Stomach (tissue), 9 donors: ENCODE data around the gene SEC24A. TPM values are rescaled to one million over a fixed set of nuclear protein-coding genes. Genes with fewer than 3 reads are reported as not detected.

Experiments used
- DNase-seq, 2 donors: peaks; one replicate each; pipeline versions ENCODE4 v3.0.0 to v3.0.0-alpha.2; 2013 to 2019
- H3K27ac ChIP-seq, 5 donors: fragments of 200-600 bp in 4 of 5; sonication (generic) in 4 of 5; one replicate each; pipeline ENCODE4 v1.5.1; 2013 to 2019; ENCODE audit warnings: mild to moderate bottlenecking in 1 of 5, moderate library complexity in 1 of 5
- H3K27me3 ChIP-seq, 3 donors: fragments of 200-600 bp; sonication (generic); one replicate each; pipeline ENCODE4 v1.5.1; 2017 to 2019; ENCODE audit warnings: mixed run types in 1 of 3
- H3K36me3 ChIP-seq, 4 donors: fragments of 200-600 bp; sonication (generic); 1 replicate in 3 of 4; 2 replicates in 1 of 4; pipeline ENCODE4 v1.5.1; 2016 to 2019
- H3K4me1 ChIP-seq, 4 donors: fragments of 200-600 bp; sonication (generic); one replicate each; pipeline ENCODE4 v1.5.1; 2016 to 2019
- H3K4me3 ChIP-seq, 4 donors: fragments of 200-600 bp; sonication (generic) in 3 of 4; one replicate each; pipeline ENCODE4 v1.5.1; 2016 to 2019; ENCODE audit warnings: mild to moderate bottlenecking in 1 of 4
- H3K9me3 ChIP-seq, 4 donors: fragments of 200-600 bp; sonication (generic); one replicate each; pipeline ENCODE4 v1.5.1; 2016 to 2019
- CTCF ChIP-seq, 7 experiments: fragments of 450-650 bp in 4 of 7; fragments of 200-600 bp in 3 of 7; sonication (generic) in 3 of 7; IDR thresholded peaks; one replicate each; pipeline ENCODE4 v1.5.1; 2016 to 2019; ENCODE audit warnings: antibody characterized with exemption in 7 of 7, control low read depth in 2 of 7, mild to moderate bottlenecking in 1 of 7
- EP300 ChIP-seq: sonication (generic); formaldehyde crosslinking; IDR thresholded peaks from one replicate; pipeline ENCODE4 v1.6.1; 2017; ENCODE audit warnings: antibody characterized with exemption
- POLR2A ChIP-seq, 4 donors: fragments of 450-650 bp; IDR thresholded peaks; one replicate each; pipeline ENCODE4 v1.6.1; 2016; ENCODE audit warnings: antibody characterized with exemption in 4 of 4, control low read depth in 2 of 4, mild to moderate bottlenecking in 1 of 4, moderate library complexity in 1 of 4
- POLR2AphosphoS5 ChIP-seq, 3 donors: sonication (generic); formaldehyde crosslinking; IDR thresholded peaks; one replicate each; pipeline ENCODE4 v1.6.1; 2016; ENCODE audit warnings: antibody characterized with exemption in 3 of 3
- WGBS, 5 donors: extraction: QIAGEN DNeasy Blood & Tissue Kit in 3 of 5; methylation state at CpG; one replicate each; pipeline versions ENCODE4 v1.1.5 to v1.1.7; 2013 to 2018; 5-methylcytosine and 5-hydroxymethylcytosine counted together
- intact Hi-C: fragments of 100-400 bp; cut with DNase I; formaldehyde crosslinking; loops from one replicate; pipeline ENCODE4 v1.15.1; 2023; ENCODE audit warnings: low total_unique reads
- polyA plus RNA-seq, 3 donors: library from polyadenylated mRNA; stranded (reverse); fragments of 200-250 nt; gene quantifications; one replicate each; pipeline ENCODE4 v1.2.3, GENCODE V29; 2013
- total RNA-seq, 5 donors: library from RNA; depleted of rRNA; stranded (reverse); fragments of >200 nt; gene quantifications; one replicate each; pipeline versions ENCODE4 v1.1.0 to v1.2.3, GENCODE V29; 2014 to 2016
- donor health status: healthy with polysubstance abuse.
- donor health status: Bipolar disorder and iron deficiency.
- donor health status: healthy.

Gene SEC24A
- total and polyA plus RNA-seq, 8 donors = 2.8 to 72.4 (median 18.0) TPM

- peak; percentile 99 to 100 for DNase-seq
- 0% methylated on average over 49 to 66 of the region's 66 CpGs for WGBS, 5 donors
- Histone ChIP-seq H3K36me3 (peaks cover 0 to 21% (median 9%) of the 10 kb centered on the region in 4 donors), H3K27me3 (no peaks in the 10 kb centered on the region), H3K9me3 (no peaks in the 10 kb centered on the region), H3K4me1 (peaks cover 11 to 46% (median 25%) of the 10 kb centered on the region in 4 donors), H3K27ac (peak within 1 kb of the TSS; percentile 90 to 95 (median 93)), H3K4me3 (peak within 1 kb of the TSS; percentile 68 to 84 (median 74))
- peak in 2 of 4 donors; percentile 84 to 88 for TF ChIP-seq POLR2A (IDR thresholded peaks at IDR 0.05)
- TF ChIP-seq POLR2AphosphoS5 (IDR thresholded peaks at IDR 0.05) = peak; percentile 95 to 98 (median 96)
- TF ChIP-seq EP300 = no peak
- TF ChIP-seq CTCF (IDR thresholded peaks at IDR 0.05) = peak in 3 of 7 experiments; percentile 29 to 65 (median 31)
- intact Hi-C loops = no loop called here
Observed at GRCh38 chr5:134738133-134738962, 89.8 kb downstream of the SEC24A start, which contains the start of gene CAMLG. Gene CAMLG, plus strand, starts transcription at chr5:134738548. Its CDS starts 73 bp downstream, at chr5:134738621.

- peaks cover 0 to 24% (median 16%) of the 10 kb centered on the region in 4 donors for H3K36me3 ChIP-seq
- peak in 1 of 2 donors; percentile 77 for DNase-seq
- TF ChIP-seq EP300 (no peak), CTCF (IDR thresholded peaks at IDR 0.05) (peak in 1 of 7 experiments; percentile 11)
- peaks cover 11 to 46% (median 25%) of the 10 kb centered on the region in 4 donors for H3K4me1 ChIP-seq
- no peaks in the 10 kb centered on the region for H3K27me3 ChIP-seq
- H3K27ac ChIP-seq = peak overlapping the region; percentile 90 to 95 (median 93)
- H3K9me3 ChIP-seq = no peaks in the 10 kb centered on the region
- WGBS, 5 donors = 1 to 3% (median 2%) methylated on average over 21 of the region's 21 CpGs
- intact Hi-C loops = no loop called here
- peak overlapping the region; percentile 68 to 84 (median 74) for H3K4me3 ChIP-seq
Observed at GRCh38 chr5:134738963-134739661, 90.5 kb downstream of the SEC24A start.

- TF ChIP-seq POLR2AphosphoS5 (IDR thresholded peaks at IDR 0.05) (no peak), EP300 (no peak), POLR2A (IDR thresholded peaks at IDR 0.05) (no peak), CTCF (IDR thresholded peaks at IDR 0.05) (no peak)
- Histone ChIP-seq H3K27me3 (no peaks in the 10 kb centered on the region), H3K4me3 (no peak overlapping the region), H3K36me3 (peaks cover 0 to 26% (median 23%) of the 10 kb centered on the region in 4 donors), H3K9me3 (no peaks in the 10 kb centered on the region), H3K4me1 (peaks cover 11 to 46% (median 25%) of the 10 kb centered on the region in 4 donors), H3K27ac (no peak overlapping the region)
- intact Hi-C loops = no loop called here
- 84 to 91% (median 86%) methylated on average over 11 of the region's 11 CpGs for WGBS, 5 donors
- DNase-seq = no peak
Observed at GRCh38 chr5:134741052-134741451, 92.5 kb downstream of the SEC24A start.

- H3K4me1 ChIP-seq = peaks cover 11 to 44% (median 25%) of the 10 kb centered on the region in 4 donors
- H3K4me3 ChIP-seq = no peak overlapping the region
- H3K27me3 ChIP-seq = no peaks in the 10 kb centered on the region
- H3K36me3 ChIP-seq = peaks cover 0 to 29% (median 23%) of the 10 kb centered on the region in 4 donors
- 93 to 96% (median 93%) methylated on average over 2 of the region's 2 CpGs for whole genome bisulfite sequencing, 5 donors
- no peak overlapping the region for H3K27ac ChIP-seq
- no peak for TF ChIP-seq CTCF (IDR thresholded peaks at IDR 0.05)
- TF ChIP-seq POLR2A (IDR thresholded peaks at IDR 0.05) = no peak
- TF ChIP-seq EP300 = no peak
- TF ChIP-seq POLR2AphosphoS5 (IDR thresholded peaks at IDR 0.05) = no peak
- intact Hi-C loops = no loop called here
- H3K9me3 ChIP-seq = no peaks in the 10 kb centered on the region
- DNase-seq = no peak
Observed at GRCh38 chr5:134742134-134742533, 93.5 kb downstream of the SEC24A start.
